HCT116 (cell line): ENCODE results near the gene SF3B4. TPM values are rescaled to one million over a fixed set of nuclear protein-coding genes. Genes with fewer than 3 reads are reported as not detected.

ENCODE experiments used
- ATAC-seq: fragments of 200-7000 bp; cut with Tn5 transposase; 2 replicates; pipeline ENCODE4 v1.9.1; 2020; ENCODE audit warnings: mild to moderate bottlenecking, moderate library complexity
- BruUV-seq: library from RNA; stranded (reverse); fragments of 400-500 nt; replicated peaks from 2 replicates; lab custom pipeline; 2021; lab: Mats Ljungman, UMichigan
- CTCF ChIA-PET: fragments of 300-600 bp; sonication (Branson Sonifier 250); formaldehyde crosslinking; loops from one replicate; lab custom pipeline; 2021; ENCODE audit warnings: antibody characterized with exemption; lab: Charles Lee
- POLR2A ChIA-PET: fragments of 300-600, 350-600 bp; sonication (Branson Sonifier 250); formaldehyde crosslinking; loops from one replicate; lab custom pipeline; 2021; ENCODE audit warnings: antibody characterized with exemption; lab: Charles Lee
- RAD21 ChIA-PET, 2 experiments: fragments of 300-600 bp; sonication (Branson Sonifier 250); formaldehyde crosslinking; loops; one replicate each; lab custom pipeline; 2023; ENCODE audit warnings: low total read pairs in 2 of 2; ENCODE audit not compliant: uncharacterized antibody in 2 of 2, unreplicated experiment in 2 of 2, low non-redundant PET in 1 of 2; lab: Charles Lee
- DNase-seq: peaks from one replicate; pipeline ENCODE4 v3.0.0-alpha.2; 2010; ENCODE audit warnings: low read depth, low spot score
- H2AFZ ChIP-seq: fragments of 200-600 bp; shearing (Covaris generic), sonication (generic); 2 replicates; pipeline ENCODE4 v1.6.1; 2017; ENCODE audit warnings: low read depth, mixed run types, mixed read lengths, antibody characterized with exemption, low read length; ENCODE audit not compliant: poor library complexity, severe bottlenecking
- H3K27ac ChIP-seq: 2 replicates; pipeline ENCODE4 v1.5.1; 2012; ENCODE audit warnings: low read depth, low read length
- H3K27me3 ChIP-seq: fragments of 200-600 bp; sonication (generic); 2 replicates; pipeline ENCODE4 v1.6.1; 2016; ENCODE audit warnings: mixed run types, low read length, mixed read lengths; ENCODE audit not compliant: insufficient read depth
- H3K36me3 ChIP-seq, 2 experiments: fragments of 200-500 bp in 1 of 2; fragments of 200-600 bp in 1 of 2; sonication (Bioruptor generic) in 1 of 2; sonication (generic) in 1 of 2; 2 replicates each; pipeline versions ENCODE4 v1.5.1 to v1.6.1; 2014 to 2016; ENCODE audit warnings: low read length in 2 of 2, inconsistent platforms in 1 of 2, mixed read lengths in 1 of 2, mixed run types in 1 of 2; ENCODE audit not compliant: insufficient read depth in 2 of 2, control insufficient read depth in 1 of 2
- H3K4me1 ChIP-seq, 2 experiments: fragments of 200-600 bp in 1 of 2; sonication (generic) in 1 of 2; 2 replicates each; pipeline versions ENCODE4 v1.5.1 to v1.6.1; 2012 to 2017; ENCODE audit warnings: low read length in 2 of 2, inconsistent platforms in 1 of 2, mild to moderate bottlenecking in 1 of 2, mixed read lengths in 1 of 2, mixed run types in 1 of 2, moderate library complexity in 1 of 2; ENCODE audit not compliant: insufficient read depth in 2 of 2, control insufficient read depth in 1 of 2
- H3K4me2 ChIP-seq: fragments of 200-600 bp; sonication (generic); 2 replicates; pipeline ENCODE4 v1.6.1; 2017; ENCODE audit warnings: mixed run types, low read length, mixed read lengths
- H3K4me3 ChIP-seq, 2 experiments: fragments of 200-600 bp in 1 of 2; sonication (generic) in 1 of 2; replicated peaks in 1 of 2; 2 replicates each; pipeline ENCODE4 v1.5.1; 2011 to 2016; ENCODE audit warnings: low read length in 2 of 2, control low read depth in 1 of 2, low read depth in 1 of 2, mild to moderate bottlenecking in 1 of 2, mixed read lengths in 1 of 2, mixed run types in 1 of 2
- H3K79me2 ChIP-seq: fragments of 200-600 bp; sonication (generic); 2 replicates; pipeline ENCODE4 v1.6.1; 2017; ENCODE audit warnings: mild to moderate bottlenecking, mixed run types, low read length, moderate library complexity, mixed read lengths; ENCODE audit not compliant: insufficient read depth
- H3K9ac ChIP-seq: fragments of 200-600 bp; sonication (generic); 2 replicates; pipeline ENCODE4 v1.6.1; 2016; ENCODE audit warnings: low read length, mixed read lengths
- H3K9me2 ChIP-seq: fragments of 200-600 bp; sonication (generic), shearing (Covaris generic); 2 replicates; pipeline ENCODE4 v1.6.1; 2017; ENCODE audit warnings: mixed run types, mild to moderate bottlenecking, moderate library complexity; ENCODE audit not compliant: insufficient read depth
- H3K9me3 ChIP-seq, 2 experiments: fragments of 200-500 bp in 1 of 2; fragments of 200-600 bp in 1 of 2; sonication (Bioruptor generic) in 1 of 2; sonication (generic) in 1 of 2; 2 replicates each; pipeline ENCODE4 v1.6.1; 2014 to 2017; ENCODE audit warnings: low read length in 2 of 2, mixed read lengths in 2 of 2, inconsistent platforms in 1 of 2, low read depth in 1 of 2, mild to moderate bottlenecking in 1 of 2, mixed run types in 1 of 2, moderate library complexity in 1 of 2; ENCODE audit not compliant: control insufficient read depth in 1 of 2, insufficient read depth in 1 of 2
- H4K20me1 ChIP-seq: fragments of 200-600 bp; sonication (generic), shearing (Covaris generic); 2 replicates; pipeline ENCODE4 v1.6.1; 2017; ENCODE audit warnings: mixed run types, mild to moderate bottlenecking, moderate library complexity; ENCODE audit not compliant: insufficient read depth
- CBX3 ChIP-seq: IDR thresholded peaks from 2 replicates; pipeline ENCODE4 v1.6.1; 2012; ENCODE audit warnings: low read depth
- JUND ChIP-seq: IDR thresholded peaks from 2 replicates; pipeline ENCODE4 v1.6.1; 2012
- MAX ChIP-seq: IDR thresholded peaks from 2 replicates; pipeline ENCODE4 v1.6.1; 2012
- POLR2A ChIP-seq: IDR thresholded peaks from 2 replicates; pipeline ENCODE4 v1.7.0; 2011; ENCODE audit warnings: borderline replicate concordance; ENCODE audit not compliant: insufficient read depth, insufficient read length; ENCODE audit errors: extremely low read depth
- SIN3A ChIP-seq: IDR thresholded peaks from 2 replicates; pipeline ENCODE4 v1.6.1; 2012; ENCODE audit warnings: low read depth
- SP1 ChIP-seq: IDR thresholded peaks from 2 replicates; pipeline ENCODE4 v1.6.1; 2012; ENCODE audit warnings: low read depth
- SRF ChIP-seq: IDR thresholded peaks from 2 replicates; pipeline ENCODE4 v1.6.1; 2012; ENCODE audit warnings: low read depth
- TCF7L2 ChIP-seq: IDR thresholded peaks from 2 replicates; pipeline ENCODE4 v1.7.0; 2011; ENCODE audit warnings: borderline replicate concordance, inconsistent platforms; ENCODE audit not compliant: insufficient read depth, insufficient read length; ENCODE audit errors: extremely low read depth
- ZBTB33 ChIP-seq: IDR thresholded peaks from 2 replicates; pipeline ENCODE4 v1.6.1; 2011; ENCODE audit warnings: mild to moderate bottlenecking, low read length, moderate library complexity; ENCODE audit not compliant: insufficient replicate concordance; ENCODE audit errors: extremely low read depth
- intact Hi-C: fragments of 100-400 bp; cut with micrococcal nuclease; formaldehyde crosslinking; loops from 2 replicates; pipeline ENCODE4 v1.10.0; 2022
- total RNA-seq: library from RNA; stranded (reverse); gene quantifications from one replicate; pipeline ENCODE4 v1.2.1, GENCODE V29; 2021; ENCODE audit not compliant: unreplicated experiment

The SF3B4 gene
- total RNA-seq, 1 experiment from 2014 or later, result 88.5 TPM

- no peak for TF ChIP-seq ZBTB33
- TF ChIP-seq JUND, result peak; percentile 15
- no peak; the same call in 1 of the 2 replicates for TF ChIP-seq SRF
- peak; percentile 43; the same call in 1 of the 2 replicates for TF ChIP-seq SP1
- TF ChIP-seq, all 23 proteins: peak for 8
These were observed 42.1 kb downstream of the SF3B4 start (continued) for GRCh38 chr1:149885339-149886120.

- Histone ChIP-seq H2AFZ (no peak overlapping the region), H3K4me2 (peak overlapping the region; percentile 91), H3K27me3 (no peaks in the 10 kb centered on the region), H3K4me3 (peak overlapping the region; percentile 50 to 63), H3K79me2 (no peaks in the 10 kb centered on the region), H3K9me3 (no peaks in the 10 kb centered on the region), H4K20me1 (no peaks in the 10 kb centered on the region), H3K9me2 (no peaks in the 10 kb centered on the region), H3K36me3 (no peaks in the 10 kb centered on the region), H3K9ac (peak overlapping the region; percentile 87), H3K27ac (peak overlapping the region; percentile 91), H3K4me1 (peaks cover 21 to 45% of the 10 kb centered on the region in 2 experiments)
- TF ChIP-seq SRF (0 out of 2 replicates have a peak, but pooled peaks have one; percentile 24), CBX3 (no peak), TCF7L2 (no peak), POLR2A (peak; percentile 15), MAX (0 out of 2 replicates have a peak, but pooled peaks have one; percentile 20), SIN3A (no peak)
- ATAC-seq (no peak), DNase-seq (peak; percentile 7)
- intact Hi-C loops, result no loop called here
- ChIA-PET RAD21 (no interaction called here), CTCF (no interaction called here), POLR2A (interaction anchor here (1.4 to 5.5 kb wide), 5 partner anchors 35 to 302 kb away, joined by 4 to 46 read pairs (median 37); partner anchors contain the start of gene MTMR11)
- BruUV-seq, result no TSS peak
These were observed 42.9 kb downstream of the SF3B4 start for GRCh38 chr1:149884433-149885338.
